SK-N-SH treated with all-trans-retinoic acid at 6 μM for 48 hours (cell line): ENCODE results near the gene DNAH5.
"Not testable (repeated sequence)": the region's sequence is repeated elsewhere in the genome, so short reads cannot be mapped to it uniquely, and the experiment has no call there.

Source experiments
- ATAC-seq: fragments of 200-7000 bp; cut with Tn5 transposase; 3 replicates; pipeline ENCODE4 v1.9.1; 2020; ENCODE audit warnings: mild to moderate bottlenecking, moderate library complexity
- ARNTL ChIP-seq: fragments of 450-650 bp; formaldehyde crosslinking; IDR thresholded peaks from 2 replicates; pipeline ENCODE4 v1.5.0; 2020; ENCODE audit warnings: low read depth, mild to moderate bottlenecking, moderate library complexity, borderline replicate concordance
- CREB5 ChIP-seq: fragments of 250-450 bp; sonication (Bioruptor Pico); IDR thresholded peaks from 2 replicates; pipeline ENCODE4 v1.5.1; 2020; ENCODE audit warnings: low read depth, mild to moderate bottlenecking, moderate library complexity
- CSDC2 ChIP-seq: fragments of 250-450 bp; sonication (Bioruptor Pico); IDR thresholded peaks from 2 replicates; pipeline ENCODE4 v1.5.0; 2020; ENCODE audit warnings: mild to moderate bottlenecking, moderate library complexity
- CSRNP3 ChIP-seq: fragments of 250-450 bp; sonication (Bioruptor Pico); IDR thresholded peaks from 2 replicates; pipeline ENCODE4 v1.5.1; 2021; ENCODE audit warnings: mild to moderate bottlenecking, moderate library complexity
- ESRRG ChIP-seq: fragments of 250-450 bp; sonication (Bioruptor Pico); IDR thresholded peaks from 2 replicates; pipeline ENCODE4 v1.6.1; 2021; ENCODE audit warnings: mild to moderate bottlenecking
- GLIS3 ChIP-seq: fragments of 250-450 bp; sonication (Bioruptor Pico); IDR thresholded peaks from 2 replicates; pipeline ENCODE4 v1.5.0; 2020; ENCODE audit warnings: mild to moderate bottlenecking, moderate library complexity
- ISL1 ChIP-seq: fragments of 250-450 bp; sonication (Bioruptor Pico); IDR thresholded peaks from 2 replicates; pipeline ENCODE4 v2.1.2; 2022; ENCODE audit warnings: mild to moderate bottlenecking, moderate library complexity
- OSR1 ChIP-seq: fragments of 250-450 bp; sonication (Bioruptor Pico); IDR thresholded peaks from 2 replicates; pipeline ENCODE4 v1.8.0; 2022; ENCODE audit warnings: moderate library complexity, mild to moderate bottlenecking, inconsistent platforms
- PPARA ChIP-seq: fragments of 250-450 bp; sonication (Bioruptor Pico); IDR thresholded peaks from 2 replicates; pipeline ENCODE4 v1.5.0; 2020; ENCODE audit warnings: mild to moderate bottlenecking, borderline replicate concordance
- RARB ChIP-seq: fragments of 250-450 bp; sonication (Bioruptor Pico); IDR thresholded peaks from 2 replicates; pipeline ENCODE4 v1.8.0; 2021; ENCODE audit warnings: mild to moderate bottlenecking, moderate library complexity
- TCF4 ChIP-seq: fragments of 250-450 bp; sonication (Bioruptor Pico); IDR thresholded peaks from 2 replicates; pipeline ENCODE4 v1.8.0; 2021; ENCODE audit warnings: mild to moderate bottlenecking, moderate library complexity, borderline replicate concordance
- TOX ChIP-seq: fragments of 250-450 bp; sonication (Bioruptor Pico); IDR thresholded peaks from 2 replicates; pipeline ENCODE4 v1.8.0; 2021; ENCODE audit warnings: mild to moderate bottlenecking, moderate library complexity, borderline replicate concordance
- ZC3H10 ChIP-seq: fragments of 250-450 bp; sonication (Bioruptor Pico); IDR thresholded peaks from 2 replicates; pipeline ENCODE4 v1.5.1; 2021; ENCODE audit warnings: mild to moderate bottlenecking, moderate library complexity
- ZFP3 ChIP-seq: fragments of 250-450 bp; sonication (Bioruptor Pico); IDR thresholded peaks from 2 replicates; pipeline ENCODE4 v1.5.0; 2020; ENCODE audit warnings: mild to moderate bottlenecking, moderate library complexity
- ZFP30 ChIP-seq: fragments of 450-650 bp; formaldehyde crosslinking; IDR thresholded peaks from 2 replicates; pipeline ENCODE4 v1.5.0; 2022; ENCODE audit warnings: mild to moderate bottlenecking, moderate library complexity
- ZNF565 ChIP-seq: fragments of 450-650 bp; formaldehyde crosslinking; conservative IDR thresholded peaks from 2 replicates; pipeline ENCODE4 v1.5.0; 2020; ENCODE audit warnings: low read depth, mild to moderate bottlenecking, moderate library complexity
- ZNF70 ChIP-seq: fragments of 450-650 bp; formaldehyde crosslinking; IDR thresholded peaks from 2 replicates; pipeline ENCODE4 v1.5.0; 2020; ENCODE audit warnings: mild to moderate bottlenecking, moderate library complexity
- ZNF8 ChIP-seq: fragments of 450-650 bp; formaldehyde crosslinking; IDR thresholded peaks from 2 replicates; pipeline ENCODE4 v1.5.0; 2020; ENCODE audit warnings: mild to moderate bottlenecking, moderate library complexity
- TF ChIP-seq, protein P1 (sequence below): fragments of 250-450 bp; sonication (Bioruptor Pico); IDR thresholded peaks from 2 replicates; pipeline ENCODE4 v1.8.0; 2020; ENCODE audit warnings: mild to moderate bottlenecking, moderate library complexity, borderline replicate concordance
- TF ChIP-seq, protein P2 (sequence below): fragments of 250-450 bp; sonication (Bioruptor Pico); IDR thresholded peaks from 2 replicates; pipeline ENCODE4 v1.8.0; 2021; ENCODE audit warnings: low read depth, mild to moderate bottlenecking, moderate library complexity, borderline replicate concordance

The DNAH5 gene

GRCh38 chr5:13985731-13986418, 41.4 kb upstream of the DNAH5 start:
- peak; percentile 88 for ATAC-seq
- TF ChIP-seq, protein P1, sequence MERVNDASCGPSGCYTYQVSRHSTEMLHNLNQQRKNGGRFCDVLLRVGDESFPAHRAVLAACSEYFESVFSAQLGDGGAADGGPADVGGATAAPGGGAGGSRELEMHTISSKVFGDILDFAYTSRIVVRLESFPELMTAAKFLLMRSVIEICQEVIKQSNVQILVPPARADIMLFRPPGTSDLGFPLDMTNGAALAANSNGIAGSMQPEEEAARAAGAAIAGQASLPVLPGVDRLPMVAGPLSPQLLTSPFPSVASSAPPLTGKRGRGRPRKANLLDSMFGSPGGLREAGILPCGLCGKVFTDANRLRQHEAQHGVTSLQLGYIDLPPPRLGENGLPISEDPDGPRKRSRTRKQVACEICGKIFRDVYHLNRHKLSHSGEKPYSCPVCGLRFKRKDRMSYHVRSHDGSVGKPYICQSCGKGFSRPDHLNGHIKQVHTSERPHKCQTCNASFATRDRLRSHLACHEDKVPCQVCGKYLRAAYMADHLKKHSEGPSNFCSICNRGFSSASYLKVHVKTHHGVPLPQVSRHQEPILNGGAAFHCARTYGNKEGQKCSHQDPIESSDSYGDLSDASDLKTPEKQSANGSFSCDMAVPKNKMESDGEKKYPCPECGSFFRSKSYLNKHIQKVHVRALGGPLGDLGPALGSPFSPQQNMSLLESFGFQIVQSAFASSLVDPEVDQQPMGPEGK (CRISPR knock-in tag), result 0 out of 2 replicates have a peak, but pooled peaks have one; percentile 20
- TF ChIP-seq ZFP3 (CRISPR knock-in tag), result peak; percentile 51; the same call in 1 of the 2 replicates
- no peak for TF ChIP-seq ZFP30
- TF ChIP-seq ZNF565 (CRISPR knock-in tag), result no peak
- TF ChIP-seq ISL1 (CRISPR knock-in tag), result peak; percentile 54; the same call in 1 of the 2 replicates
- no peak for TF ChIP-seq CREB5 (CRISPR knock-in tag)
- TF ChIP-seq ZNF70 (CRISPR knock-in tag), result no peak
- no peak for TF ChIP-seq TCF4 (CRISPR knock-in tag)

DNA sequence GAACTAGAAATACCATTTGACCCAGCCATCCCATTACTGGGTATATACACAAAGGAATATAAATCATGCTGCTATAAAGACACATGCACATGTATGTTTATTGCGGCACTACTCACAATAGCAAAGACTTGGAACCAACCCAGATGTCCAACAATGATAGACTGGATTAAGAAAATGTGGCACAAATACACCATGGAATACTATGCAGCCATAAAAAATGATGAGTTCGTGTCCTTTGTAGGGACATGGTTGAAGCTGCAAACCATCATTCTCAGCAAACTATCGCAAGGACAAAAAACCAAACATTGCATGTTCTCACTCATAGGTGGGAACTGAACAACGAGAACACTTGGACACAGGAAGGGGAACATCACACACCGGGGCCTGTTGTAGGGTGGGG, 40.4 kb upstream of the DNAH5 start:
- ATAC-seq, result not testable (repeated sequence)

DNA sequence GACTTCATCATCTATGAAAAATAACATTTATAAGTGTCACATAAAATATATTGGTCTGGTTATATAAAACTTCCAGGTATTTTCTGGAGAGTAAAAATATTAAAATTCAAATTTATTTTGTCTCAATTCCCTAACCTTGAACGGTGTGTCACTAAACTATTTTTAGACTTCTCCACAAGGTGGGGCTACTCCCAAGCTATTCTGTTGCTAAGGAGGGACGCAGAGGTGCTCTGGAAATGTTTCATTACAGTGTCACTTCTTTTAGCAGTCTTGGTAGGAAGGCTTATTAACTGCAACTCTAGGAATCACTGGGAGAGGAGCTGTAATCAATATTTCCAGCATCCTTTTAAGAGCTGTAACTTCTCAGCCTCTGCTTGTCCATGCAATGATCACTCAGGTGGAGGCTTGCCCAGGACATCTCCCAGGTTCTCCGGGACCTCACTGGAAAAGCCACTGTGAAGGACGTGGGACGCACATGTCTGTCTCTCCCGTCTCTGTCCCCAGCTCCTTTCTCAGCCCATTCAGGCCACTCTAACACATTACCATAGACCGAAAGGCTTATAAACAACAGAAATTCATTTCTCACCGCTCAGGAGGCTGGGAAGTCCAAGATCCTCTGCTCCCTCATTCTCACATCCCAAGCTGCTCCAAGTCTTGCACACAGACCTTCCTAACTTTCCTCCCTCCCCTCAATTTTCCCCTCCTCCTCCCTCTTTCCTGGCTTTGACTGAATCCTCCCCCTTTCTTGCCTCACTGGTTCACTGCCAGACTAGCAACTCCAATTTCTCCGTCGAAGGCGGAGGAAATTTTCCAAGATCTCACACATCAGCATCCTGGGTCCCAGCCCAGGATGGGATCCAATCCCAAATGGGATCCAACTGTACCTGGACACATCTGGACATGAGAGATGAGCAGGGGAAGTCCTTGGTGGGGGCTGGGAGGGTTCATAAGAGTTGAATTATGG, 32.7 kb upstream of the DNAH5 start:
- no peak for TF ChIP-seq TCF4 (CRISPR knock-in tag)
- no peak for TF ChIP-seq RARB (CRISPR knock-in tag)
- no peak for TF ChIP-seq OSR1 (CRISPR knock-in tag)
- TF ChIP-seq ZNF8, result no peak
- no peak for TF ChIP-seq ZFP30

GRCh38 chr5:13976223-13976622, 31.7 kb upstream of the DNAH5 start:
- no peak for TF ChIP-seq RARB (CRISPR knock-in tag)
- TF ChIP-seq PPARA, result no peak
- TF ChIP-seq CSRNP3 (CRISPR knock-in tag), result no peak
- no peak for TF ChIP-seq TCF4 (CRISPR knock-in tag)
- TF ChIP-seq ESRRG (CRISPR knock-in tag), result no peak
- TF ChIP-seq ZFP30, result no peak
- no peak for TF ChIP-seq ZC3H10
- TF ChIP-seq ZNF70 (CRISPR knock-in tag), result no peak
- no peak for TF ChIP-seq ISL1 (CRISPR knock-in tag)
- ATAC-seq, result no peak

More for the DNA sequence above, 32.7 kb upstream of the DNAH5 start:
- ATAC-seq, result peak; percentile 96

DNA sequence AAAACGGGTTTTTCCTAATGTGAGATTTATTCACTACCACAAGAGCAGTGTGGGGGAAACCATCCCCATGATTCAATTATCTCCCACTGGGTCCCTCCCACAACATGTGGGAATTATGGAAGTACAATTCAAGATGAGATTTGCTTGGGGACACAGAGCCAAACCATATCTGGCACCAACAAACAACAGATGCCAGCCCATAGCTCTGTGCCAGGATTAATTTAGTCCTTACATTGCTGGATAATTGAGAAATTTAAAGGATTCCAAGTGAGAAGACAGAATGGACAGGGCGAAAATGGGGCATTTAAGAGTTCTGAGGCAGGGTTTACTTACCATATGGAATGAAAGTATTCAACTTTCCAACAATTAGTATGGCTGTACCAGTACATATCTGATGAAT, 30.8 kb upstream of the DNAH5 start:
- no peak for ATAC-seq
- TF ChIP-seq ZFP3 (CRISPR knock-in tag) (no peak), ZC3H10 (no peak), ARNTL (CRISPR knock-in tag) (no peak), ISL1 (CRISPR knock-in tag) (no peak), ZNF70 (CRISPR knock-in tag) (no peak), TOX (CRISPR knock-in tag) (no peak), CREB5 (CRISPR knock-in tag) (no peak), OSR1 (CRISPR knock-in tag) (no peak), ESRRG (CRISPR knock-in tag) (no peak), GLIS3 (CRISPR knock-in tag) (no peak), CSDC2 (CRISPR knock-in tag) (no peak)
- TF ChIP-seq, protein P2, sequence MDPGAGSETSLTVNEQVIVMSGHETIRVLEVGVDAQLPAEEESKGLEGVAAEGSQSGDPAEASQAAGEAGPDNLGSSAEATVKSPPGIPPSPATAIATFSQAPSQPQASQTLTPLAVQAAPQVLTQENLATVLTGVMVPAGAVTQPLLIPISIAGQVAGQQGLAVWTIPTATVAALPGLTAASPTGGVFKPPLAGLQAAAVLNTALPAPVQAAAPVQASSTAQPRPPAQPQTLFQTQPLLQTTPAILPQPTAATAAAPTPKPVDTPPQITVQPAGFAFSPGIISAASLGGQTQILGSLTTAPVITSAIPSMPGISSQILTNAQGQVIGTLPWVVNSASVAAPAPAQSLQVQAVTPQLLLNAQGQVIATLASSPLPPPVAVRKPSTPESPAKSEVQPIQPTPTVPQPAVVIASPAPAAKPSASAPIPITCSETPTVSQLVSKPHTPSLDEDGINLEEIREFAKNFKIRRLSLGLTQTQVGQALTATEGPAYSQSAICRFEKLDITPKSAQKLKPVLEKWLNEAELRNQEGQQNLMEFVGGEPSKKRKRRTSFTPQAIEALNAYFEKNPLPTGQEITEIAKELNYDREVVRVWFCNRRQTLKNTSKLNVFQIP, result no peak
- TF ChIP-seq, protein P1 (CRISPR knock-in tag), result no peak
